OCI-LY1 (cell line): ENCODE data around the gene SLC39A11.

Experiments
- H2AFZ ChIP-seq: fragments of 200-600 bp; sonication (generic), shearing (Covaris generic); 2 replicates; pipeline ENCODE4 v1.6.0; 2014; ENCODE audit warnings: antibody characterized with exemption, mild to moderate bottlenecking, low read length
- H3F3A ChIP-seq: fragments of 200-600 bp; sonication (generic), shearing (Covaris generic); 2 replicates; pipeline ENCODE4 v1.6.0; 2014; ENCODE audit warnings: mild to moderate bottlenecking, antibody characterized with exemption, low read length, moderate library complexity; ENCODE audit not compliant: insufficient read depth
- H3K27ac ChIP-seq: fragments of 200-600 bp; sonication (generic); 2 replicates; pipeline ENCODE4 v1.5.1; 2014; ENCODE audit warnings: low read length, mixed run types, mild to moderate bottlenecking, low read depth; ENCODE audit not compliant: poor library complexity, severe bottlenecking
- H3K27me3 ChIP-seq: fragments of 200-600 bp; sonication (generic); 2 replicates; pipeline ENCODE4 v1.6.0; 2014; ENCODE audit warnings: antibody characterized with exemption, mild to moderate bottlenecking, low read length, moderate library complexity; ENCODE audit not compliant: insufficient read depth
- H3K36me3 ChIP-seq: fragments of 200-600 bp; sonication (generic); 2 replicates; pipeline ENCODE4 v1.6.1; 2014; ENCODE audit warnings: mild to moderate bottlenecking, antibody characterized with exemption, low read length, moderate library complexity, mixed read lengths; ENCODE audit not compliant: insufficient read depth
- H3K4me1 ChIP-seq: fragments of 200-600 bp; sonication (generic); 2 replicates; pipeline ENCODE4 v1.5.1; 2014; ENCODE audit warnings: mild to moderate bottlenecking, low read length, moderate library complexity; ENCODE audit not compliant: insufficient read depth, severe bottlenecking
- H3K4me2 ChIP-seq: fragments of 200-600 bp; sonication (generic), shearing (Covaris generic); 2 replicates; pipeline ENCODE4 v1.6.1; 2014; ENCODE audit warnings: low read length
- H3K4me3 ChIP-seq: fragments of 200-600 bp; sonication (generic); 2 replicates; pipeline ENCODE4 v1.5.1; 2014; ENCODE audit warnings: low read length, low read depth, mild to moderate bottlenecking, mixed read lengths; ENCODE audit not compliant: poor library complexity, severe bottlenecking
- H3K79me2 ChIP-seq: fragments of 200-600 bp; shearing (Covaris generic); 2 replicates; pipeline ENCODE4 v1.6.1; 2016; ENCODE audit warnings: mixed run types, low read length, mixed read lengths; ENCODE audit not compliant: insufficient read depth
- H3K9ac ChIP-seq: fragments of 200-600 bp; sonication (generic), shearing (Covaris generic); 2 replicates; pipeline ENCODE4 v1.6.1; 2014; ENCODE audit warnings: mild to moderate bottlenecking, low read length, mixed read lengths
- H3K9me2 ChIP-seq: fragments of 200-600 bp; sonication (generic), shearing (Covaris generic); 2 replicates; pipeline ENCODE4 v1.6.1; 2014; ENCODE audit warnings: low read depth, mild to moderate bottlenecking, low read length, mixed read lengths
- H3K9me3 ChIP-seq: fragments of 200-600 bp; shearing (Covaris generic); 2 replicates; pipeline ENCODE4 v1.6.1; 2014; ENCODE audit warnings: low read length, mixed read lengths
- H4K20me1 ChIP-seq: fragments of 200-600 bp; sonication (generic), shearing (Covaris generic); 2 replicates; pipeline ENCODE4 v1.6.0; 2016; ENCODE audit warnings: mild to moderate bottlenecking, low read length; ENCODE audit not compliant: insufficient read depth
- CTCF ChIP-seq: fragments of 200-600 bp; sonication (generic), shearing (Covaris generic); IDR thresholded peaks from 2 replicates; pipeline ENCODE4 v1.5.1; 2017; ENCODE audit warnings: mild to moderate bottlenecking, antibody characterized with exemption, low read length, moderate library complexity, mixed read lengths
- EZH2 ChIP-seq: fragments of 200-600 bp; sonication (generic), shearing (Covaris generic); IDR thresholded peaks from 2 replicates; pipeline ENCODE4 v1.8.0; 2017; ENCODE audit warnings: borderline replicate concordance, mixed run types, mild to moderate bottlenecking, antibody characterized with exemption, low read length, moderate library complexity, mixed read lengths

Gene SLC39A11

GRCh38 chr17:73043686-73044581 is 48.6 kb downstream of the SLC39A11 start:
- H3K27ac ChIP-seq: no peak overlapping the region
- H3K4me3 ChIP-seq: no peak overlapping the region
- no peak overlapping the region for H3K4me2 ChIP-seq

GRCh38 chr17:73042809-73043685 is 49.4 kb downstream of the SLC39A11 start:
- Histone ChIP-seq H3K79me2 (no peaks in the 10 kb centered on the region), H3K4me1 (no peaks in the 10 kb centered on the region), H3K27ac (no peak overlapping the region), H3K4me3 (no peak overlapping the region), H2AFZ (no peak overlapping the region), H3F3A (no peaks in the 10 kb centered on the region), H3K36me3 (no peaks in the 10 kb centered on the region), H3K9me2 (no peaks in the 10 kb centered on the region), H3K4me2 (no peak overlapping the region), H3K9ac (no peak overlapping the region), H3K9me3 (no peaks in the 10 kb centered on the region), H4K20me1 (no peaks in the 10 kb centered on the region), H3K27me3 (no peaks in the 10 kb centered on the region)
- TF ChIP-seq EZH2 (no peak), CTCF (no peak)

More at GRCh38 chr17:73043686-73044581, 48.6 kb downstream of the SLC39A11 start:
- Histone ChIP-seq H3K79me2 (no peaks in the 10 kb centered on the region), H3K9ac (no peak overlapping the region), H3K9me2 (no peaks in the 10 kb centered on the region), H3F3A (no peaks in the 10 kb centered on the region), H3K27me3 (no peaks in the 10 kb centered on the region), H3K9me3 (no peaks in the 10 kb centered on the region), H4K20me1 (no peaks in the 10 kb centered on the region), H3K36me3 (no peaks in the 10 kb centered on the region), H2AFZ (no peak overlapping the region), H3K4me1 (no peaks in the 10 kb centered on the region)
- no peak for TF ChIP-seq EZH2
- TF ChIP-seq CTCF: no peak

GRCh38 chr17:73042225-73042624 is 50.3 kb downstream of the SLC39A11 start:
- H2AFZ ChIP-seq: no peak overlapping the region
- no peak overlapping the region for H3K4me3 ChIP-seq
- H3K9ac ChIP-seq: no peak overlapping the region
- no peaks in the 10 kb centered on the region for H3K36me3 ChIP-seq
- no peak overlapping the region for H3K4me2 ChIP-seq
- H3K4me1 ChIP-seq: no peaks in the 10 kb centered on the region
- no peaks in the 10 kb centered on the region for H3K27me3 ChIP-seq
- H3F3A ChIP-seq: no peaks in the 10 kb centered on the region
- H3K9me3 ChIP-seq: no peaks in the 10 kb centered on the region
- H3K9me2 ChIP-seq: no peaks in the 10 kb centered on the region
- H3K27ac ChIP-seq: no peak overlapping the region
- no peak for TF ChIP-seq EZH2
- no peak for TF ChIP-seq CTCF
- no peaks in the 10 kb centered on the region for H3K79me2 ChIP-seq
- no peaks in the 10 kb centered on the region for H4K20me1 ChIP-seq
